Kasumi-1 (cell line): ENCODE measurements around the gene SIGLEC12.
"Not testable (repeated sequence)": the region's sequence is repeated elsewhere in the genome, so short reads cannot be mapped to it uniquely, and the experiment has no call there.

Experiments
- DNase-seq, 2 experiments: peaks; one replicate each; lab custom pipeline; 2025; lab: John Stamatoyannopoulos, UW

Gene SIGLEC12

DNA sequence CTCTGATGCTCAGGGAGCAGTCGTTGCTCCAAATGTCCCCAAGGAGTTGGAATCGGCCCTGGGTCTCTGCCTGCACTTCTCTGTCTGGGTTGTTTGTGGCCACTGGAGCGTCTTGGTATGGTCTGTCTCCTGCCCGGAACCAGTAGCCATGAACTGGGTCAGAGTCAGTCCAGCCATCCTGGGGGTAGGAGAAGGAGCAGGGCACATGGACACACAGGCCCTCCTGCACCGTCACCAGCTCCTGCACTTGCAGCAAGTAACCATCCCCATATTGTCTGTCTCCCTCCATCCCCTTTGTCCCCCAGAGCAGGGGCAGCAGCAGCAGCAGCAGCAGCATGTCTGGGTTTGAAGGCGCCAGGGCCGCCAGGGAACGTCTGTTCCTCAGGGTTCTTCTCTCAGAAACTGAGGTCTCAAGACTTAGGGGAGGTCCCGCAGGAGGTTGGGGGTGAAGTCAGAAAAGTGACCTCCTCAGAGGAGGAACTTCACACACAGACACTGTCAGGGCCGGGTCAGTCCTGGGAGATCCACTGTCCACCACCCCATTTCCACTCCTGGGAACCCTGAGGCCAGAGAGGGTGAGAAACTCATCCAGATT, 43.5 kb downstream of the SIGLEC12 start, which contains the start of gene SIGLEC8:
Gene SIGLEC8 (minus strand): TSS at position 404 of the 595 bp plus-strand sequence. CDS start 67 bp downstream, at position 337.
- no peak for DNase-seq

DNA sequence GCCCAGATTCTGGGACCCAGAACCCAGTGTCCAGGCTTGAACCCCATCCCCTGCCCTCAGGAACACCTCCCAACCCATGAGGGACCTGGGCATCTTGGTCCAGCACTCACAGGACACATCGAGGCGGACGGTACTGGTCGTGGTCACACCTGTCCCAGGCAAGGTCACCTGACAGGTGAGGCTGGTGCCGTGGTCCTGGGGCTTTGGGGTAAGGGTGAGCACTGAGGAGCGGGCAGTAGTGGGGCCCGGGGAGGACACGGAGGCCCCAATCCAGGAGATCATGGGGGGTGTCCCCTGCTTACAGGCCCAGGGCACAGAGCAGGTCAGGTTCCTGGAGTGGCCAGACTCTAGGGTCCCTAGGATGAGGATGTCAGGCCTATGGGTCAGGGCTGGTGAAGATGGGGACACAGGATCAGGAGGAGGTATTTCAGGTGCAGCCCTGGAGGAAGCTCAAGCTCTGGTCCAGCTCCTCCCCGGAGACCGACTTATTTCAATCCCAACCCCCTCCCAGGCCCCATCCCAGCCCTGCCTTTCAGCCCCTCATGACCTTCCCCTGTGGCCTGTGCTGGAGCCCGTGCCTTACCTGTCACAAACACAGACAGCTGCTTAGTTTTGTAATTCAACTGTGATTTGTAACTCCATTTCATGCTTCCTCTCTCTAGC, 44.1 kb downstream of the SIGLEC12 start:
- DNase-seq = no peak

- no peak for DNase-seq
These were observed 44.9 kb downstream of the SIGLEC12 start for GRCh38 chr19:51456541-51457290.

DNA sequence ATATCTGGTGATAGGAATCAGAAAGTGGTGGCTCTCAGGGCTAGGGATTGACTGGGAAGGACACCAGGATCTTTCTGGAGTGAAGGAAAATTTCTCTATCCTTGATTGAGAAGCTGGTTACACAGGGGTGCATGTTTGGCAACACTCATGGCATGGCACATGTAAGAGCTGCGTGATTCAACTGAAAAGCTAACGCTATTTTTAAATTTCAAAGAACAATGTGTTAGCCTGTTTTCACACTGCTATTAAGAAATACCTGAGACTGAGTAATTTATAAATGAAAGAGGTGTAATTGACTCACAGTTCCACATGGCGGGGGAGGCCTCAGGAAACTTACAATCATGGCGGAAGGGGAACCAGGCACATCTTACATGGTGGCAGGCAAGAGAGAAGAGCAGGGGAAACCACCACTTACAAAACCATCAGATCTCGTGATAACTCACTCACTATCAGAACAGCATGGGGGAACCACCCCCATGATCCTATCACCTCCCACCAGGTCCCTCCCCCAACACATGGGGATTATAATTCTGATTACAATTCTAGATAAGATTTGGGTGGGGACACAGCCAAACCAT, 50.8 kb downstream of the SIGLEC12 start:
- no peak for DNase-seq

DNA sequence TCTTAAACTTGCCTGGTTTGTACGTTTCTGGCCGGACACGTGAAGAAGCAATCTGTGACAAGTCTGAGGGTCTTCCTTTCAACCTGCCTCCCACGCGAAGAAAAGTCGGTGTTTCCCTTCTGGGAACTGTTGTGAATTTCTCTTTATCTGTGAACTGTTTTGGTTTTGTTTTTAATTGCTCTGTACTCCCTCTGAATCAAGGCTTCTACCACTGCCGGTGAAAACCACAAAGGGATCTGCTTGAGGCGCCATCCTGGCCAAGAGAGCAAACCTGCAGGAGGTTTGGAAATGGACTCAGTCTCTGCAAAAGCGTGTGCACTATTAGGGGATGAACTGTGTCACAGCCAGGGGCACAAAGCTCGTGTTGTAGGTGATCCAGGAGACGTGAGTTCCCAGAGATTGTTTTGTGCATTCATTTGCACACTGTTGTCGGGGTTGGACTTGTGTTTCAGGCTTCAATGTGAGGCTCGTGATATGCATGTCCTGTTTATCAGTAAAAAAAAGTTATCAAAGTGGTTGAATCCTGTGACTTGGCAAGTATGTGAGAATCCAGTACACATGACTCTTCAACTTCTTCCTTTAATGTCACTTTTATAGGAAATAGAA, 53.1 kb downstream of the SIGLEC12 start:
- DNase-seq = no peak

- DNase-seq = no peak
These were observed 53.6 kb downstream of the SIGLEC12 start for GRCh38 chr19:51448011-51448410.

DNA sequence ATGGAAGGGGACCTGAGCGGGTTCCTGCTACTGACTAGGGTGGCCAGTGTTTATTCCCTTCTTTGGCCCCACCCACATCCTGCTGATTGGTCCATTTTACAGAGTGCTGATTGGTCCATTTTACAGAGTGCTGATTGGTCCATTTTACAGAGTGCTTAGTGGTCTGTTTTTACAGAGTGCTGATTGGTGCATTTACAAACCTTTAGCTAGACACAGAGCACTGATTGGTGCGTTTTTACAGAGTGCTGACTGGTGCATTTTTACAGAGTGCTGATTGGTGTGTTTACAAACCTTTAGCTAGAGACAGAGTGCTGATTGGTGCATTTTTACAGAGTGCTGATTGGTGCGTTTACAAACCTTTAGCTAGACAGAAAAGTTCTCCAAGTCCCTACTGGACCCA, 54.1 kb downstream of the SIGLEC12 start:
- DNase-seq = not testable (repeated sequence)

GRCh38 chr19:51441410-51442390, 59.9 kb downstream of the SIGLEC12 start:
- peak; percentile 64 to 69 for DNase-seq
